CD4-positive, alpha-beta T cell treated with Interleukin-15 for 1 hour (primary cell): ENCODE measurements around the gene CEL.
A peak's percentile ranks its signal among the peaks of the same experiment; 100 is the strongest.

Experiments
- DNase-seq: peaks from one replicate; pipeline ENCODE4 v3.0.0-alpha.2; 2020

The CEL gene

DNA sequence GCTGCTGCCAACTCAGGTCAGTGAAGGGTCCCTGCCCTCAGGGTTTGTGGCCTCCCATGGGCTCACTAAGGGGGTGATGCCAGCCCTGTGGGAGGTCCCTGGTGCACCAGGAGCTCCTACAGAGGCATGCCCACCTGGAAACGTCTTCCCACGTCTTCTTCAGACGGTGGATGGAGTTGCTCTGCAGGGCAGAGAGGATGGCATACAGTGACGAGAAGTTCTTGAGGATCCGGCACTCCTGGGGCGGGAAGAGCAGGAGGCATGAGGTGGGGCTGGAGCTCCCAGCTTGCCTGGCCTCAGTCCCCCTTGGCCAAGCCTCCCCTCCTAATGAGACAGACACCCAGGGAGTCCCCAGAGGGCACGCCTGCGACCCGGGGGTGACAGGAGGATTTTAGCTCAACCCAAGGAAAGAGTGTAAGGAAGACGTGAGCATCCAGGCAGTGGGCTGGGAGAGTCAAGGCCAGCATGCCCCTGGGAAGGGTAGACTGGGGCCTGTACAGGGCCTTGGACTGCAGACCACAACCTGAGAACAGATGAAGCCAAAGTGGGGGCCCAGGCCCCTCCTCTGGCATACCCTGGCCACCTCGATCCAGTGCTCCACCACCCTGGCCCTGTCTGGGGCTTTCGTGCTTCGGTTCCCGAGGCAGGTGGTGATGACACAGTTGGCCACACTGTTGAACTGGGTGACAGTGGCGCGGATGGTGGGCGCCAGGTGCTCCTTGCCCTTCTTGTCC, 44.9 kb downstream of the CEL start:
- peak; percentile 16 for DNase-seq

DNA sequence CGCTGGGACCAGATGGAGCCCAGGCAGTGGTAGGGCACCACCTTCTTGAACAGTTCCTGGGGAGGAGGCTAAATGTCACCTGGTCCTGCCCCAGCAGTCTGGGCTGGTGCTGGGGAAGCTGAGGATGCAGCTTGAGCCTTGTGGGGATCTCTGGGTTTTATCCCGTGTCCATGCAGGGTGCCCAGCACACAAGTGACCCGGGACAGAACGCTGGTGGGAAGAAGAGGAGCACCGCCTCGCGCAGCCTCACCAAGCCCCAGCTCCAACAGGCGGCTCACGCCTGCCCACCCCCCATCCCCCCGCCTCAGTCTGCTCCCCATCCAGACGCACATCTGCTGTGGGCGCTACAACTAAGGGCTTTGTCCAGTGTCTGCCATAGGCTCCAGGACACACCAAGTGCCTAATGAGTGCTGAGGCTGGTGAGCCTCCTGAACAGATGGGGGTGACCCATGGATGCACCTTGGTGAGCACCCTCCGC, 45.5 kb downstream of the CEL start:
- DNase-seq, result no peak

DNA sequence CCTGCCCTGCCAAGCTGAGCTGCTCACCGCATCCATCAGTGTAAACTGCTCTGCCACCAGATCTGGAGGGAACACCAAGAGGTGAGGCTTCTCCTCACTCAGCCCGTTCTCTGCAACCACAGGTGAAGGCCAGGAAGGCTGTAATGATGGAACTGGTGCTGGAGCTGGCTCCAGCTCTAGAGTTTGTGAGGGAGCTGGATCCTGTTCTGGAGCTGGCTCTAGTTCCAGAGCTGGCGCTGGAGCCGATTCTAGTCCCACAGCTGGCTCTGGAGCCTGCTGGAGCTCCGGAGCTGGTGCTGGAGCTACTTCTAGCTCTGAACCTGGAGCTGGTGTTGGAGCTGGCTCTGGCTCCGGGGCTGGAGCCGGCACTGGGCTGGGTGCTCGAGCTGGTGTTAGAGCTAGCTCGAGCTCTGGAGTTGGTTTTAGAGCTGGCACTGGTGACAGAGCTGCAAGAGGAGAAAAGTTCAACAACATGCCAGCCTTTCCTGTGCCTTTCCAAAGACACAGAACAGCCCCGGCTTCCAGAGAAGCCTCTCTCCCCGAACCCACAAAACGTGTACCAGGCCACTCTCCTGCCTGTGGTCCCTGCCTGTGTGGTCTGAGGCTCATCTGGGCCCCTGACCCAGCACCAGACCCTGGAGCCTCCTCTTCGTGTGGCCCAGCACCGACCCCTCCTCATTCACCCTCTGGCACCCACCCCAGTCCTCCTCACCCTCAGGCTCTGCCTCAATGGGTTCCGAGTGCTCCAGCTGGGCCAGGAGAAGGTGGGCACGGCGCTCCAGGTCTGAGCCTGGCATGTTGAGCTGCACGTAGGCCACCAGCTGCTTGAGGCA, 46.4 kb downstream of the CEL start:
- DNase-seq, result peak; percentile 15

DNA sequence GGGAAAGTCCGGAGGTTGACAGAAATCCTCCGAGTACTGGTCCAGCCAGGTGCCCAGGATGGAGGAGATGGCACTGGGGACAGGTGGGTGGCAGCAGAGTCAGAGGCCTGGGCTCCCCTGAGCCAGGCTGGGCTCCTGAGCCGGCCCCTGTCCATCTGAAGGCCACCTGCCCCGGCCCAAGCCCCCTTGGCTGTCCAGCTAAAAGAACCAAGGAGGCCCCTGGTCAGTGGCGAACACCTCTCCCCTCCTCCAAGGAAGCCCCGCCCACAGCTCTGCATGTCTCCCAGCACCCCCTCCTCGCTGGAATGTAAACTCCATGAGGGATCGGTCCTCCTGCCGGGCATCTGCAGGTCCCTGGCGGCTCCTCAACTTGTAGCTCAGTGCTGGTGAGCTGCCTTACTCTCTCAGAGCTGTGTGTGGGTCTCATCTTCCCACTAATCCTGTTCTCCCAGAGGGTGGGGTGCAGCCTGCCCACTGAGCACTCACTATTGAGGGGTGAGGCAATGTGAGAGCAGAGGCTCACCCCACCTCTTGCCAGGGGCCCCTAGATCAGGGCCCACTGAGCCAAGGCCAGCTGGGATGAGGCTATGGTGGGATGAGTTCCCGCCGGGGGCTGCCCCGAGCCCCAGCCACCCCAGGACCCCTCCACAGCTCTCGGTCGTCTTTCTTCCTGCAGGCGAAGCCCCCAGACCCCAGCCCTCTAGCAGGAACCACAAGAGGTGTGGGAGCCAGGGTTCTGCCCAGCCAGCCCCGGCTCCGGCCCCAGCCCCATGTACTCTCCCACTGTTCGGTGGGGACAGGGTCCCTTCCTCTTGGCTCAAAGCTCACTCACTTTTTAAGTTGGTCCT, 47.2 kb downstream of the CEL start:
- DNase-seq, result peak; percentile 13

DNA sequence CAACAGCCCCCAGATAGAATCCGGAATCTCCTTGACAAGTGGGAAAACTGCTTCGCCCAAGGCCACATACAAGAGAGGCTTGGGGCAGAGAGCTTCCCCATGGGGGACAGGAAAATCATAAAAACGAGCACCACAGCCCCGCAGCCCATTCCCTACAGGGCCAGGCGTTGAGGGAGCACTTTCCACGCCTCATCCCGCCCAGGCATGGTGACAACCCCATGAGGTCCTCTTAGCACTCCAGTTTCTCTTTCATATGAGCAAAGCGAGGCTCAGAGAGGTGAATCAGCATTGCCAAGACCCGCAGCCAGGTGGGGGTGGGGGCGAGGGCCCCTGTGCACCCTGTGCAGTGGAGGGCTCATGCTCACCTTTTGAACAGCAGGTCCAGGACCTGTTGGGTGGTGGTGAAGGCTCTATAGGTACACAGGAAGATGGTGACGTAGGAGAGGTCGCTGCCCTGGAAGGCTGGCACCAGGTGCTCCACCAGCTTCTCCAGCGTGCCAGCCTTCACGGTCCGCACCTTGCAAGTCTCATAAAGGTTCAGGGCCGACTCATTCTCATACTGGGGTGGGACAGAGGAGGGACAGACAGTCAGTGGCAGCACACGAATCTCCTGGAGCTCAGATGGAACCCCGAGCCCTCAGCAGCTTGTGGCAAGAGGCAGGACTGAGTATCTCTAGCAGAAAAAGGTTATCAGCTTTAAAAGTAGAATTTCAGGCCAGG, 48.3 kb downstream of the CEL start:
- DNase-seq, result peak; percentile 11

DNA sequence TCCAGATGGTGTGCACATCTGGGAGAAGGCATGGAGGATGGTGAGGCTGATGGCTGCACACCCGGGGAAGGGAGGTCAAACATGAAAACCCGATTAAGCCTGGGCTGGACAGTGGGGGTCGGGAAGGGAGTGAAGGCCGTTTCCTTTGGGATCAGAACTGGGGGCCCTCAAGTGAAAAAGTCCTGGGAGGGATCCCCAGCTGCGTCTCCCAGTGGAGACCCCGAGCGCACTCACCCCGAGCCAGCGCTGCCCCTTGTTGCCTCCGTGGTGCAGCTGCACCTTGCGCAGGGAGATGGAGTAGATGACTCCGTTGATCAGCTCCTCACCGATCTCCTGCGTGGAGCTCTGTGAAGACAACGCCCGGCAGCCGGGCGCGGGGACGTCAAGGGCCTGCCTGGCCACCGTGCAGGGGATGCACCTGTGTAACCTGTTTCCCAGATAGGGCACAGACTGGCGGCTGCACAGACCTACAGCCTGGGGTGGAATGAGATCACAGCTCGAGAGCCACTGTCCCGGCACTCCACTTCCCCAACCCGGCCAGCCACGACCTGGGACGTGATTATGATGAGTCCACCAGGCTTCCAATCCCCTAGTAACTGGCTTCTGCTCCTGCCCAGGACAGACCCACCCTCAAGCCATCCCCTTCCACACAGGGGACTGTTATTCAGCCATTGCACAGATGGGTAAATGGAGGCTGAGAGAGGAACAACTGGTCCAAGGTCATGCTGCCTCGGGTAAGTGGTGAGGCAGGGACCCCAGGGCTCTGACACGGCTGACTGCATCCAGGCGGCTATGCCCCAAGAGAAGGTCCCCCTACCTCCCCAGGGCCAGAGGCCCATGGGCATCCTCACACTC, 50.3 kb downstream of the CEL start:
- peak; percentile 31 for DNase-seq

DNA sequence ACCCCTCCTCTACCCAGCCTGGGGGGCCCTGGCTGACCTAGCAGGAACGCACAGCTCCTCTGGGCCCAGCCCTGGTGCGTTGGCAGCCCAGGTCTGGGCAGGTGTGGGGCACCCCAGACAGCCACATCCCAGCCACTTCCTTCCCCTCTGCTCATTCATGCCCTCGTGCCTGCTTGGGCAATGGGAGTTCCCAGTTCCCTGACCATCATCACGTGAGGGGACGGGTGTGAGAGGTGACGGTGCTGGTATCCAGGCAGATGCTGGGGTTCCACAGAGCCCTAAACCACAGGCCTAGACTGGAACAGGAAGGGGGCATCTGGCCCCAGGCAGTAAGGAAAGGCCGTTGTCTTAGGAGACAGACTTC, 50.9 kb downstream of the CEL start:
- peak; percentile 92 for DNase-seq

DNA sequence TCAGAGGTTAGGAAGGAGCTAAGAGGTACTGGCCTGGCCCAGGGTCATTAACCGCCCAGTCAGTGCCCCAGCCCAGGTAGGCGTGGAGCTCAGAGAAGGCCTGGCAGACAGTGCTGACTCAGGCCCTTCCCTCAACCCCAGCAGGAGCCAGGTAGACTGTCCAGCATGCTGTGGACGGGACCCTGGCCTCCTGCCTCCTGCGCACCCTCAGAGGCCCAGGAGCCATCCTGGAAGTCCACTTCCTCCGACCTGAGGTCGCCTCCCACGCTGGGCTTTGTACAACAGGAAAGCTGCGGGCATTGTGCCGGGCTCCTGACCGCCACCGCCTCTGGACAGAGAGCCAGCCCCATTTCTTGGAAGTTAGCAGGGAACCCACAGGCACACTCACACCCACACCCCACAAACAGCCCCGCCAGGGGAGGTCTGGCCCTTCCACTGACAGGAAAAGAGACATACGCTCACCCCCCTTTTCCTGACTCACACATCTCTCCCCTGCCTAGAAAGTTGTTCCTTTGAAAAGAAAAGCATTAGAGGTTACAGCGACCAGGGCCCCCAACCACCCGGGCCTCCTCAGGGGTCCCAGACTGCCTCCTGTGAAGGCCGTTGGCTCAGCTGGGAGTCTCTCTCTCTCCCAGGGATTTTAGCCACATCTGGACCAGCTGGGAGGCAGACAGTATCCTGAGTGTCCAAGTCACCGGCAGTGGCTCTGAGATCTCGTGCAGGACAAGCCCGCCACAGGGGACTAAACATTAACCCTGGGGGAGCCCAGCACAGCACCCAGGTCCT, 51.6 kb downstream of the CEL start:
- peak; percentile 63 for DNase-seq

DNA sequence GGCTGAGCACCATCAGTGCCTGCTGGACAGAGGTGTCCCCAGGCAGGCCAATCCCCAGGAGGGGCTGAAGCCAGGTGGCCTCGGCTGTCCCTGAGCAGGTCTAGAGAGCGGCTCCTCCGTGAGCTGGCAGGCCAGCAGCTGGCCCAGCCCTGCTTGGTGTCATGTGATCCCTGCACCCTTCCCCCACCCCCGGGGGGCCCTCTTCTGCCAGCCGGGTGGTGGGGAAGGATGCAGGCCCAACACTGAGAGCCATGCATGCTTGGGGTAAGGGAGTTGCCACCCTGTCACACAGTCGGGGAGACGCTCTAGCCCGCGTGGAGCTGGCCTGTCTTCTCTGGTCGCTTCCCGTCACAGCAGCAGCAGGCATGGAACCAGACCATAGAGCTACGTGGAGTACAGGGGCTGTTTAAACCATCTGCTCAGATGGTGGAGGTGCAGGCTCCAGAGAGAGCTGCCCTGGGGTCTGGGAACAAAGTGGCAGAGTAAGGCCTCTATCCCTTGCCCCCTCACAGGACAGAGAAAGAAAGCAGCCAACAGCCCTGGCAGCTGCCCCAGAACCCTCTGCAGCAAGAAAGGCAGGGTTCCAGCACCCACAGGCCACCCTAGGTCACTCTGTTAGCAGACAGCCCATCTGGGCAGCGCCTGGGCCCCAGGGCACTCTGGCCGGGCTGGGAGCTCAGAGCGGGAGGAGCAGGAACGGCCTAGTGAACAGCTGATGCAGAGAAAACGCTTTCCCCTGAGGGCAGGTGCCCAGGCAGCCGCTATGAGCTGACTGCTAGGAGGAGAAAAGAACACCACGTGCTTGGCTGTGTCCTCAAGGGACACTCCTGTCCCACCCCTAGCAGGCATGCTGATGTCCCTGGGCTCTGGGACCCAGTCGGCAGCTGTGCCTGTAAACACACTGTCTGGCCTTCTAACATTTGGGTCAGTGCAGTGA, 52.4 kb downstream of the CEL start:
- peak; percentile 30 for DNase-seq

DNA sequence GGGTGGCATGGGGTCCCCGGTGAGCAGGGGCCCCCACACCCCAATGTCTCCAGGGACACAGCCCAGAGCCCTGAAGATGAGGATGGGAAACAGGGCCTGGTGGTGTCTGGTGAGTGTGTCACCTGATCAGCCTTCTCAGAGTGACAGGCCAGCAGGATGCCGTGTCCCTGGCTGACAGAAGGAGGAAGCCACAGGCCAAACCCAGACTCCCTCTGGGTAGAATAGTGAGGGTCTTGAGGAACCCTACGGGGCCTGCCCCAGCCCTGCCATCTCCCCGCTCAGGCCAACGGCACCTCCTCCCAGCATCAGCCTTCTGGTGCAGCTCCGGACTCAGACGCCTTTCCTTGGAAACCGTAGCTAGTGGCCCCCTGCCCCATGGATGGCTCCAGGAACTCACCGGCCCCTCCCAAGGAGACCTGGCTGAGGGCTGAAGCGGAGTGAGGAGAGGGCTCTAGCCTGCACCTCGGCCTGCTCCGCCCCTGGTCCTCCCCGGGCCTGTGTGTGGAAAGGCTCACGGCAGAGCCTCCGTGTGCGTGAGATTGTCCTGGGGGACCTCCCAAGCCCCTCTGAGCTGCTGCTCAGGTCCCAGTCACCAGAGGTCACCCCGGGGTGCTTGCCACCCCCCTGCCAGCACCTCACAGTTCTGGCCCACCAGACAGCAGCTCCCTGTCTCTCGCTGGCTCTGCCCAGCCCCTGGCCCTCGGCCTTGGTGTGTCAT, 53.3 kb downstream of the CEL start:
- peak; percentile 40 for DNase-seq

DNA sequence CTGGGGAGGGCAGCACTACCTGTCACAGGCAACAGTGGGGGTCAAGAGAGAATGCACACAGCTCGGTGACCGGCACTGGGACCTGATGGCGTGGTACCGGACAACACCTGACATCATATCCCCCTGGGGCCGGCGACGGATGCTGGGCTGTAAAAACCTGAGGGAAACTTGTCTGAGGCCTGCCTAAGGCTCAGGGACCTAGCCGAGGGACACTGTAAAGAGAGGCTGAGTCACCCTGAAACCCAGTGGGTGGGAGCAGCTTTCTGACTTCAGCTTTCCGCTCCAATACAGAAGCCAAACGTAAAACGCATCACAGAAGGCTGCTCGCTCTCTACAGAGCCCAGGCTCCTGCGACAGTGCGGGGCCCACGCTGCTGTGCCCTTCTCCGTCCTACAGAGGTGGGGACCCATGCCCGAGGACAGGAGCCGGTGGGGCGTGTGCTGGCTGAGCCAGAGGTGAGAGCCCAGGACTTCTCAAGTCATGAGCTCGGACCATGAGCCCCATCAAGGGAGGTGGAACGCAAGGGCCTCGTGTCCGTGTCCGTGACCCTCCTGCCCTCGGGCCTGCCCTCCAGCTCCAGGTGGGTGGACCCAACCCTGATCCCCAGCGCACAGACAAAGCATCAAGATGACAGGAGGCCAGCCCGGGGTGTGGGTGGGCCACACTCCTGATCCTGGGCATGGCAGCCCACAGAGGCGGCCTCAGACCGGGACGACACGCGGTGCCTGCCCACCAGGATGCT, 54.0 kb downstream of the CEL start:
- peak; percentile 41 for DNase-seq

DNA sequence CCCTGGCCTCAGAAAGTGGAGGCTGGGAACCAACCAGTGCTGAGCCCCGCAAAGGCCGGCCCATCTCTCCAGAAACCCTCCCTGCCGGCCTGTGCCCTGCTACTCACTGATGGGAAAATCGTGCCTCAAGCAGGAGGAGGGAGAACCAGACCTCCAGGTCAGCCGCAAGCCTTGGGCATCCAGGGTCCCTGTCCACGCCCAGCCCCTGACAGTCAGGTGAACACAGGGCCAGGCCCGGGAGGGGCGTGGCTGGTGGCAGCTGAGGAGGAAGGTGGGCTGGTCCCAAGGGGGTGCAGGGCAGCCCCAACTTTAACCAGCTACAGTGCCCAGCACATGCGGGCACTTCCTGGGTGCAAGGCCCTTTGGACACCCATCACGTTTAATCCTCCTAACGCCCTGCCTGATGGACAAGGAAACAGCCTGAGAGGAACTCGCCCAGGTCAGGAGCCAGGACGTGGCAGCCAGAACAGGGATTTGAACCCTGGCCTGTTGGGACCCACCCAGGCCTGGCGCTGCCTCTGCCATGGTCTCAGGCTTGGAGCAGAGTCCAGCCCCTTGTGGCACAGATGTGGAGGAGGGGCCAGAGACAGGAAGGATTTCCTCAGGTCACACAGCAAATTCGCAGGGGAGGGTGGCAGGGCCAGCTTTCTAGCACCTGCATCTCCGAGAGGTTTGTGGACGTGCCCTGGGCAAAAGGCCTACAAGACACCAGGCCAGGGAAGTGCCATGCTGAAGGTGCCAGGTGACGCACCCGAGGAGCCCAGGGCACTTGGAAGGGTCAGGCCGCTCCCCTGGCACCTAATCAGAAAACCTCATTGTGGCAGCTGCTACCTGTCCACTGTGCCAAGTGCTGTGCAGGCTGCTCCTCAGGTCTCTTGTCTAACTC, 54.8 kb downstream of the CEL start:
- DNase-seq, result no peak

DNA sequence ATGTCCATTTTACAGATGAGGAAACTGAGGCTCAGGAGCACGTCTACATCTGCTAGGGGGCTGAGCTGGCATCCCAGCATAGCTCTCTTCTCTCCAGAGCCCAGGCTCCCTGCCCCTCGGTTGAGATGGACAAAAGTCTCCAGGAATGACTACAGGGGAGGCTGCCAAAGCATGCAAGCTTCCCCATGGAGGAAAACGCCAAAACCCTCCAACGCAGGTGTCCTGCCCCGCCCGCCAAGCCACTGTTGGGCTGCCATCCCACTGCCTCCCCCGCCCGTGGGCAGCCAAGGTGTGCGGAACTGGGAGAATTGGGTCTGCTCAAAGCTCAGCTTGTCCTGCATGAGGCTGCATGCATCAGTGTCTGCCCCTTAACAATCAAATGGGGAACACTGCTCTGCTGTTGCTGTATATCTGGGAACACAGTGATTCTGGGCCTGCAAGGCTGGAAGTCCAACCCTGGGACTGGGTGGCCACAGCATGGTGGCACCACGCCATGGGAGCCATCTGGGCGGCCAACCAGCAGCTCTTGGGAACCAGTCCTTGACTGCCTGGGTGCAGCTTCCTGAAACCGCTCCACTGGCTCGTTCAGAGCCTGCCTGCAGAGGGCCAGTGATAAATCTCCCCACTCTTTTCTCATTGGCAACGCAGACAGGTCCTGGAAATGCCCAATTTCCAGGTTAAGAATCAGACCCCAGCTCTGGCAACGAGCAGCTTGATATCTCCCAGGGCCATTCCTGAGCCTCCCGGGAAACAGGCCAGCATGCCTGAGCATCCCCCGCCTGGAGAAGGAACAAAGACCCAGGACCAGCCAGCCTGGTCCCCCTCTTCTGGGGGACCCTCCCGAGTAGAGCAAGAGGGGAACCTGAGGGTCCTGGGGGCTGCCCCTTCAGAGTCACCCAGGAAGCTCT, 55.7 kb downstream of the CEL start:
- DNase-seq, result no peak

DNA sequence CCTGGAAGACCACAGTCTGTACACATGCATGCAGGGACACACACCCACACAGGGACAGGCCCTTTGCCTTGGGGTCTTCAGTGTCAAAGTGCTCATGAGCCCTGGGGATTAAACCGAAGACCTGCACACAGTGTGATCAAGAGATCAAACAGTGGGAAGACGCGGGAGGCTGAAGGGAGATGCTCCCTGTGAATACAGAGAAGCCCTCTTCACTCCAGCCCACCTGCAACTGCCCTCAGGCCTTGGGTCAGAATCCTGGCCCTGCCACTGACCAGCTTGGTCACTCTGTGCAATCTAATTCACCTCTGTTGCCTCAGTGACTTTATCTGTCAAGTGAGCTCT, 56.4 kb downstream of the CEL start:
- no peak for DNase-seq

DNA sequence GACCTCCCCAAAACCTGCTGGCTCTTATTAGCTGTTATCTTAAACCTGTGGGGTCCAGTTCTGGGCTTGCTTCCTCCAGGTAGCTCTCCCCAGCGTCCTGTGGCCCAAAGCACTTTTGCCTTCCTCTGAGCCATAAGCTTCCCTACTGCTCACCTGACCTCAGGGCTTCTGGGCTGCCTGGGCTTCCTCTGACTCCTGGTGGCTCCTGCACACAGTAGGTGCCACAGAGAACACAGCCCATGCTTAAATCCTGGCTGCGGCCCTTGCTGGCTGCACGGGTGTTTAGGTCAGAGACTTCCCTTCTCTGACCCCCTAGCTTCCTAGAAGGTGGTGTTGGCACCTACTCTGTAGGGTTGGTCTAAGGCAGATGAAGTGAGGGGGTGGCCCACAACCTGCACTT, 56.8 kb downstream of the CEL start:
- DNase-seq, result no peak
